HL-60/S4 (cell line): ENCODE data around the gene DTNA.

Experiments
- in situ Hi-C: fragments of 300-500 bp; cut with MboI; formaldehyde crosslinking; loops from 2 replicates; pipeline ENCODE4 v1.14.3; 2022; ENCODE audit warnings: low sequenced_read_pairs

The DTNA gene

GRCh38 chr18:34928754-34929335, 218.7 kb downstream of the DTNA start:
- in situ Hi-C loops = no loop called here

DNA sequence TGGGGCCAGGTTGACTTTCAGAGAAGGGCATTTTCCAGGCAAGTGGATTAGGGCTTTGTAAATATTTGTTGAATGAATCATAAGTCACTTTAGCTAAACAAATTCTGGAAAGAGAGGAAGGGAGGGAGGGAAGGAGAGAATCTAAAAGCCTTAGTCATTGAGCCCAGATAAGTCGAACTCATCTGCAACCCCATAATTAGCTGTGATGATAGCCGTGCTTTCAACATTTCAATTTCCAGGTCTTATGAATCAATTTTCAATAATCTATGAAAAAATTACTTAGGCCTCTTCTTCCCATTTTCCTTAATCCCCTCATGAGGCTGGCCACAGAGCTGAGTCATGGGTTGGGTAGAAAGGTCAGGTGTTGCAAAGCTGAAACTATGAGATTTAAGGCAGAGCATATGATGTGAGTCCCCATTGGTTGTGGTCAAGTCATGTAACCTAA, 219.3 kb downstream of the DTNA start:
- in situ Hi-C loops = no loop called here

- in situ Hi-C loops = no loop called here
Observed at GRCh38 chr18:34932363-34932762, 222.3 kb downstream of the DTNA start.

DNA sequence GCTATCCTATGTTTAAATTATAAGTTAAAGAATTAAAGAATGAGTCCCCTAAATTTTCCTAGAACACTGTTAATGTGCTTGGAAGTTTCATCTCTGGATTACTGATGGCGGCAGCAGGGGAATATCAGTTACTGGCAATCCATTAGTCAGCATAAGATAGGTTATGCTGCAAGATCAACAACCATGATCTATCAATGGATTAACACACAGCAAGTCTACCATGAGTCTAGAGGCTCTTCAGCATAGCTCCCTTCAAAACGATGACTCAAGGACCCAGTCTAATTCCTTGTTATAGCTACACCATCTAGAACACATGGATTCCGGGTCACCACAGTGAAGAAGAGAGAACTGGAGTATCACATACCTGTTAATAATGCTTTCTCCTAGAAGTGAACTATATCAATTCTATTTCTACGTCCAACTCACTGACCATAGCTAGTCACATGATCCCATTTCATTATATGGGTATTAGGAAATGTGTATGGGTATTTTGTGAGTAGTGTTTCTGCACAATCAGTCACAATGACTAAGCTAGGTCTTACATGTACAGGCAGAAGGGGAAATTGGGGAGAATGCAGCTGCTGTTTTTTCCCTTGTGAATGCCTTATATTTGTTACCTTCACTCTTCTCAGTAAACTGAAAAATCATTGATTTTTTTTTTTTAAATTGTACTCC, 222.8 kb downstream of the DTNA start:
- in situ Hi-C loops = no loop called here

DNA sequence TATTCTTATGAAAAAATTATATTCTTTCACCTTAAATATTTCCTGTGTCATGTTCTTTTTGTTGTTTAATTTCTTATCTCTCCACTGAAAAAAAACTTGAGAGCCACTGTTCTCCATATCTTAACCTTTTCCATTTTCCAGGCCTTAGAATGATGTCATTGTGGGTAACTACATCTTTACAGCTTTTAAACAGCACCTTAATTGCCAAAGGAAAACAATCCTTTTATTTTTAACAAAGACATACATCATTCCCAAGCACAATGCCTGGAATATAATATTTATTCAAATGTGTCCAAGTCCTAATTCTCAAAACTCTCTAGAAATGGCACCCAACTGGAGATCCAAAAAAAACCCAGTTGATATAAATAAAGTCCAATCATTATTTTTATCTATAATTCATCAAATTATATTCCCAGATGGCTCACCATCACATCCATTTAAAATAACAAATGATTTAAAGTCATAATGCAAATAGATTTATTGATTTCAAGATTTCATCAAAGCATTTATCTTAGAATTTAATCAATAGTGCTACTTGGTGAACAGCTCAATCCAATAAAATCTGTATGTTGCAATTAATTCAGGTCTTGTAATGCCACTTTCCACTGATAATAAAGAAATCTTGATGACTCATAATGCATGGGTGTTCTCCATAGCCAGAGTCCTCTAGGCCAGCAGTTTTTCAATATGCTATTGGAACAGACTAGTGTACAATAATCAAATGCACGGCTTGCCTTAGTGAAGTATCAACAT, 224.0 kb downstream of the DTNA start:
- in situ Hi-C loops = no loop called here

GRCh38 chr18:34936772-34937171, 226.7 kb downstream of the DTNA start:
- in situ Hi-C loops = no loop called here

- in situ Hi-C loops = no loop called here
Observed at GRCh38 chr18:34938090-34938489, 228.0 kb downstream of the DTNA start.
